Glomerular visceral epithelial cell (primary cell): Measurements from ENCODE around the gene ASCL5.

Experiments used
- DNase-seq: peaks from one replicate; pipeline ENCODE4 v3.0.0-alpha.2; 2016; ENCODE audit errors: extremely low spot score

The ASCL5 gene

DNA sequence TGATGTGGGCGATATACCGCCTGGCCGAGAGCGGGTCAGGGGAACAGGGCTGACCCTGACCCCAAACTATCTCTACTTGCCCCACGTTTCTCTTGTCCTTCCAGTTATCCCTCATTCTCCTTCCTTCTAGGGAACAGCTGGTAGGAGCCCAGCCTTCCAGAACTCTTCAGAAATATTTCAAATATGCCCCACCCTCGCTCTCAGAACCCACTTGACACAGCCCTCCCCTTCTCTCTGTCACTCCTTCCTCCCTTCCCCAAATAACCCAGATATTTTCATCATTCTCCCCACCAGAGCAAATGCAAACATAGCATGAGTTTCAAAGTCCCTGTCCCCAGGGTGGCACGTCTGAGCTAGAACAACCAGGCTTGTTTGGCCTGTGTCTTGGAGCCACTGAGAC, 15.8 kb downstream of the ASCL5 start:
- DNase-seq: no peak

DNA sequence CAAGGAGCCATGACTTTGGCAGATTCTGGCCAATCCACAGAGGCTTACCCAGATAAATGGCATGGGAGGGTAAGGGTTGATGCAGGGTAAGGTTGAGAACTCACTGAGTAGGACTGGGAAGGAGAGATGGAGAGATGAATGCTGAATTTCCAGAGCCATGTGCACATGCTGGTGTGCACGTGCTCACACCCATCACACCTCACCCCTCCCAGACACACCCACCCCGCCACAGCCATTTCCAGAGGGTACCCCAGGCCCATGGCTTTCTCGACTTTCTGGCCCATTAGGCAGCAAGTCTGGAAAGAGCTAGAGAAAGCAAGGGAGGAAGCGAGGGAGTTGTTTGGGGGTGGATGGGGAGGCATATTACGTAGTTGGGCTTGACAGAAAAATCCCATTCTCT, 16.4 kb downstream of the ASCL5 start:
- no peak for DNase-seq

DNA sequence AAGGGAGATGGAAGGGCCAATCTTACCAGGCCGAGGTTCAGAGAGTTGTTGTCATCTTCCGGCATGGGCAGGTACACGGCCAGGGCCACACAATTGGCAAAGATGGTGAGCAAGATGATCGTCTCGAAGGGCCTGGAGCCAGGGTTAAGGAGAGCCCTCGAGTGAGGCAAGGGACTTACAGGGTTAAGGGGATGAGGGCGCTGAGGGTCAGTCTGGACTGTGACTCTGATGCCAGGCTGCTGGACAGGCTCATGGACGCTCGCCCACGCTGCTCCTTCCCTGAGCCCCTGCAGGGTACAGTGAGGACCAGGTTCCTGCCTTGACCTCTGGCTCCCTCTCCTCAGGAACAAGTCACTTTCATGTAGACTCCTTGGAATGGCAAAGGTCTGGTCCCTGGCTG, 16.8 kb downstream of the ASCL5 start:
- no peak for DNase-seq

DNA sequence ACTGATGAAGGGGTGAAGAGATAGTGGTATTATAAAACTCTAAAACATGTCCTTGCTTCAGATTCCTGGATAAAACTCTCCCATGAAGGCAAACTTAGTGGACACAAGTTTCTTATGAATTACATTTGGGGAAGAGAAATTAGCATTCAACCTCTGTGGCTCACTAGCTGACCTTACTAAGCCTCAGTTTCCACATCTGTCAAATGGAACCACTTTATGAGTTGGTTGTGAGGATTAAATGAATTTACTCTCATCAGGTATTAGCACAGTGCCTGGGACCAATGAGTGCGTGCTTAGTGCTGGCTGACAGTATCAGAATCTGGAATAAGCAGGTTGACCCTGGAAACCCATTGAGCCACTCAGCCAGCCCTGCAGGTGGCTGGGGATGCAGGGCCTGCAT, 17.3 kb downstream of the ASCL5 start:
- no peak for DNase-seq

DNA sequence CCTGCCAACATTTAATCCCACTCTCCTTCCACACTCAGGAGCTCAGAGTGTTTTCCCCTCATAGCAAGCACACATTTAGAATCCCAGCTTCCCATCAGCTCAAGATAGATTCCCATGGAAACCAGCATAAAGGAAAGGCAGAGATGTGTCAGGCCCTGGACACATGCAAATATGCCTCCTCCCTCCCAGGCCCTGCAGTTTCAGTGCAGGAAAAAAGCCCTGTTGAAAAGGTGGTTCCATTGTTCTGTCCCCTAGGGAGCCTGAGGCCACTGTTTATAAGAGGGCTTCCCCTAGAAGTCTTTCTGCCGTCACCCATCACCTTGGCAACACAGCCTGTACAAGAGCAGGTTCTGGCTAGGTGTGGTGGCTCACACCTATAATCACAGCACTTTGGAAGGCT, 18.4 kb downstream of the ASCL5 start:
- no peak for DNase-seq

DNA sequence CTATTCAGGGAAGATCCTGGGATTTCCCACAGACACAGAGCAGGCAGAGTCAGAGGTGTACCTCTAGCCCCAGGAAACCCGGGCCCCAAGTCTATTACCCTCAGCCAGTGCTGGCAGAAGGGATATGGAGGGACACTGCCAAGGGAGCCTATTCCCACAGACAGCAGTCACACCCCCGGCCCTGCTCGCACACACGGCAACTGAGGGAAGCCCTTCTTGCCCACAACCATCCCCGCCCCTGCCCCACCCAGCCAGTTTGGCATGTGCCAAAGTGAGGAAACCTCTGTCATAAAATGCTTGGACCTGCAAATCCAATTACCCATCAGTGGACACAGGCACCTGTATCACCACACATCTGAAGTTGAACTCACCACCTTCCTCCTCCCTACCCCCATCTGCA, 21.3 kb downstream of the ASCL5 start:
- no peak for DNase-seq

DNA sequence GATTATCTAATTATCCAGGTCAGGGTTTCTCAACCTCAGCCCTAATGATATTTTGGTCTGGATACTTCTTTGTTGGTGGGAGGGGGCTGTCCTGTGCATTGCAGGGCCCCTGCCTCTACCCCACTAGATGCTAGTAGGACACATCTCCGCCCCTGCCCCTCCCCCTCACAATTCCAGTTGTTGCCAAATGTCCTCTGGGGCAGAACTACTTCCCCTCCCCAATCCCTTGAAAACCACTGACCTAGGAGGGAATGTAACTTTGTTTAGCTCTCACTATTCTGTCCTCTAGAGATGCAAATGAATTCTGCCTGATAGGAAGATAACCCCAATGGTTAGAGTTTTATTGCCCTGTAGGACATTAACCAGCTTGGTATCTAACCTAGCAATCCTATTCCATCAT, 22.8 kb downstream of the ASCL5 start:
- DNase-seq: no peak

DNA sequence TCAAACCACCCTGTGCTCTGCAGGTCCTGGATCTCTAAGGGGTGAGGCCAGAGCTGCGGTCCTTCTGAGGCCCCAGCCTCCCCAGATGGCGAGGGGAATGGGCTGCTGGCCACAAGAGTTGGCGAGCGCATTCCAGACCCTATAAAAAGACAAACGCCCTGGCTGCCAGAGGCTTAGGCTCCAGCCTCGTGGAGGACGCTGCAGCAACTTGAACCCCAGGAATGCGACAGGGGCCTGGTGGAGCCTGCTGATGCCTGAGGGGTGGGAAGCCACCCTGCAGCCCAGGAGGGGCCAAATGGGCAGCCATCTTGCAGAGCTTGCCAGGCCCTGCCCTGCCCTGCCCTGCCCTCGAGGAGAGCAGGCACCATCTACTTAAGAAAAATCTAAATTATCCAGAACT, 23.3 kb downstream of the ASCL5 start:
- no peak for DNase-seq

DNA sequence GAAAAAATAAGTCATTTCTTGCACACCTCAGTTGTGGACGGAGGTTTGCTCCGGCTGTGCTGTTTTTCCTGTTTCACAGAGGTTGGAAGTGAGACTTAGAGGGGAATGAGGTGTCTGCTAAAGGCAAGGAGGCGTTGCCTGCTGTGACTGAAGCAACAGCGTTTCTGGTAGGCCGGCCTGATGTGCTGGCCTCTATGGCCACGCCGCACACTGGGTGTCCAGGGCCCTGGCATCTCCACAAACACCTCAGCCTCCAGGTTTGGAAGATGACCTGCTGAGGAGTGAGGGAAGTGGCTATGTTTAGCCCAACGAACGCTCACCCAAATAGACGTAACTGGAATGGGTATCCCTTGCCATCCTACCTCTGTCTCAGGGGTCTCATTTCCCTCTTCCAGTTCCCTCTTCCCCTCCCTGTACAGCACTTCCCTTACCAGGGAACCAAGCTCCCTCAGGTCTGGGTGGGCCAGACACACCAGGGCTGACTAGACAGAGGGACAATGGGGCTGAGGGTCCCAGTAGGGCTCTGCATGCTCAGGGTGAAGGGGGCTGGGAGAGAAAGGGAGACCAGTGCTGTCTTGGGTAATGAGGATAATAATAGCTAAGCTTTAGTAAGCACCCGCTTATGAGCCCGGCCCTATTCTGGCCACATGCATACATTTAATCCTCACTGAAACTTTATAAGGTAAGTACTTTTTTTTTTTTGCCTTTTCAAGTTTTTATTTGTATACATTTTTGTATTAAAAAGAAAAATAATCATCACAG, 26.6 kb downstream of the ASCL5 start:
- DNase-seq: no peak

DNA sequence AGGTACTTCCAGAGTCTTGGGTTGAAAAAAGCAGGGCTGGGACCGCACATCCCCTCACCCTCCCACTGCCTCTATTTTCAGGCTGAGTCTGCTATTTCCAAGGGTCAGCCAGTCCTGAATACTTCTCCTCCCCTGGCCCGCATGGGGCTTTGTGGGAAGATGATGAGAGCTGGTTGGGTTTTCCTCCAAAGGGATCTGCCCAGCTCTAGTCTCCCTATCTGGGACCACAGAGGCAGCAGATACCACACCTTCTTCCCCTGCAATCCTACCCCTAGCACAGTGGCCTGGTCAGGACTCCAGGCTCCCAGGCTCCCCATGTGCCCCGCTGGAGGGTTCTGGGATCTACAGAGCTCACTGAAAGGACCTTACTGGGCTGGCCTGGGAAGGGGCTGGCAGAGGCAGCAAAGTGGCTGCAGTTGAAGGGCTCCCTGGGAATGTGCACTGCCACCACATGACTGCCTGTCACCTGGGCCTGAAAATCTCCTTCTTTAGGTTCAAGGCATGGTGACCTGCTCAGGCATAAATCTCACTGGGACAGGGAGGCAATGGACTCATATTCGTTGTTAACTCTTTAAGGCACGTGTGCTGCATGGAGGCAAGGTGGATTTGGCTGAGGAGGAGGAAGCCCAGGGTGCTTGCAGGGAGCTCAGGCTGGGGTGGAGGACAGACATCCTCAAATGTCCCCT, 27.8 kb downstream of the ASCL5 start:
- no peak for DNase-seq

DNA sequence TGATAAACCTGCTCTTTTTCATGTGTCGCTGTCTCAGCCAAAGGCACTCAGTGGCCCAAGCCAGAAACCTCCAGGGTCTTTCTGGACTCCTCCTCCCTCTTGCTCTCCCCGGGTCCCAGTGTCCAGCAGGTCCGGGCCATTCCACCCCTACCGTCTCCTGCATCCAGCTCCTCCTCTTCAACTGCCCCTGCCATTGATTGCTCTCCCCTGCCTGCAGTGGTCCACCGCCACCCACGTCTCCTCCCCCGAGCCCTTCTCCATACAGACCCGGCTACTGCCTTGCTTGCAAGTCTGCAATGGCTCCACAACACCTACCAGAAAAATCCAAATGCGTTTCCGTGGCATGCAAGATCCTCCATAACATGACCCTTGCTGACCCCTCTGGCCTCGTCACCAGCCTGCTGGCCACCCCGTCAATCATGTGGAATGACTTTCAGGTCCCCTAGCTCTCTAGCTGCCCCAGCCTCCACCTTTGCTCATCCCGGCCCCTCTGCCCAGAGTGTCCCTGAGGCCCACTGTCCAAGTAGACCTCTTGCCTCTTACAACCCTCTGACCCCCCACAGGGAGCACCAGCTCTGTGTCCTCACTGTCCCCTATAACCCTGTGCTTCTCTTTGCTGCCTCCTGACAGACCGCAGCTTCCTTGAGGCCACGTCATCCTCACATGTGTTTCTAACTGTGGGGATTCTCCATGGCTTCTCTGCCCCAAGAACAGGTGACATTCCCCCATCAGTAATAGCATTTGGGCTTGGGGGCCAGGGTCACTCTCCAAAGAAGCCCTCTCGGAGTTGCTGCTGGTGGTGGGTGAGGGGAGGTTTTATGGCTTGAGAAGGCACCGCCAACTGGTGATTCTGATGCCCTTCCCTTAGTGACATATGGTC, 29.8 kb downstream of the ASCL5 start:
- no peak for DNase-seq

DNA sequence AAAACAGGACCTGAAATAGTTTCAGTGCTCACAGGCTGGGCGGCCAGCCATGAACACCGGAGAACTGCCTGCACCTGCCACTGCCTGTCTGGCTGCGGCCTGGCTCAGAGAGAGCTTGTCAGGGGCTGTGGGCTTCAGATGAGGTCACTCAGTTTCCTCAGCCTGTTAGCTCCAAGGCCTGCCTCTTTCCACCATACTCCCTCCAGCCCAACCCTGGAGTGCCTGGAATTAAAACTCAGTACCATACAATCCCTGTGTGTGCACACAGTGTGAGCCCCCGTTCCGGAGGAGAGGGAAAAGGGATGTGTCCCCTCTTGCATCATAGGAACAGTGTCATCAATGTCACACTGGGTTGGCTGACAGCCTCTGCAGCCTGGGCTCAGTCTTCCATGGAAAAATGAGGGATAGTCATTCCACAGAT, 30.9 kb downstream of the ASCL5 start:
- DNase-seq: no peak

DNA sequence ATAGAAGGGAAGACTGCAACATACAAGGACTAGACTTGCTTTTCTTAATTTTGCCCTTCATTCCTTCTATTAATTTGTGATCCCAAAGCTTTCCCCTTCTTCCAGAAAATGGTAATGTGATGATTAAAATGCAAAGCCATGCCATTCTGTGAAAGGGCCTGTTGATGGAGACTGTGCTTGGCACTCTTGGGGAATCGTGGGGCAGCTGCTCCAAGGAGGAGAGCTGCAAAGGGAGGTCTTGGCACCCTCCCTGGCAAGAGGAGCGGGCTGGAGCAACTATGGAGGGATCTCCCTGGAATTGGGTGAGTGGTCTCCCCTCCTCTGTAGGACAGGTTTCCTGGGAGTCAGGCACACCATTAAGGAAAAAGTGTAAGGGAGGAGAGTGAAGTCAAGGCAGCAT, 31.4 kb downstream of the ASCL5 start:
- DNase-seq: no peak

DNA sequence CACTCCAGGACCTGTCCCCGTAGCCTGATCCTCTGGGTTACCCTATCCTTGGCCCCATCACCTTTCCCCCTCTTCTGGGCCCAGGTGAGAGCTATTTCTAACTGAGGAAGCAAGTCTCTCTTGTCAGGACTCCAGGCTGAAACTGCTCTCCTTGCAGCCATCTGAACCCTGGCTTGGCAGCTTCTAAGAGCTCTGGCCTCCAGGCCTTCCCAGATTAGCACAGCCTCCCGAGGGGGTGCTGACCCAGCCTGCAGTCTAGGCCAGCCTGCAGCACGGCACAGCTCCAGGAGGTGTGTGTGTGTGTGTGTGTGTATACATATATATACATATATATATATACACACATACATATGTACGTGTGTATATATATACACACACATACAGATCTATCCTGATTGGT, 32.2 kb downstream of the ASCL5 start:
- no peak for DNase-seq

DNA sequence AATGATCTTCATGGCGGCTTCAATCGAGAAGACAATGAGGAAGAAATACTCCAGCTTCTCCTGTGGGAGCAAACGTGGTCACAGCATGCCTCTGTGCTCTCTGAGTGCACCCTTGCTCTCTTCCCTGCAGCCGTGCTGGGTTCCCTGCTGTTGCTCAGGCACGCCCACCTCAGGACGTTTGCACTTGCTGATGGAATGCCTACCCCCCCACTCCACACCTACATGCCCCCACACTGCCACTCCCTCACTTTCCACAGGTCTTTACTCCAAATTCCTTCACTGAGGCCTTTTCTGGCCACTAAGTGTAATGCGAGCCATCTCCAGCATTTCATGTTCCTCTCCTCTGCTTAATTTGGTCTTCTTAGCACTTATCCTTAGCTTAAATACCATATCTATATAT, 33.0 kb downstream of the ASCL5 start:
- no peak for DNase-seq

DNA sequence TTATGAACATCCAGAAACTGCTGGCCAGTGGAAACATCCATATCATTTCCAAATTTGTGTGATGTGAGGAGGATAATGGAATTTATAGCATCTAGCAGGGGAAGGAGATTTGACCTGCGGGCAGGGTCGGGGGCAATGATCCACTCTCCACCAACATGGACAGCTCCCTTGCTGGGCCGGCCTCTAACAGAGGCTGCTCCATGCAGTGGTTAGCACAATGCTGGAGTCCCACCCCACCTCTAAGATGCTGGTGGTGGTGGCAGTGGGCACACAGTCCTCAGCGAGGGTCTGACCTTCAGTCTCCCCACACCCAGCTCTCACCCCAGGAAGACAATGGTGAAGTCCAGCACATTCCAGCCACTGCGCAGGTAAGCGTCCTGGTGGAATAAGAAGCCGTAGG, 33.4 kb downstream of the ASCL5 start:
- DNase-seq: no peak

DNA sequence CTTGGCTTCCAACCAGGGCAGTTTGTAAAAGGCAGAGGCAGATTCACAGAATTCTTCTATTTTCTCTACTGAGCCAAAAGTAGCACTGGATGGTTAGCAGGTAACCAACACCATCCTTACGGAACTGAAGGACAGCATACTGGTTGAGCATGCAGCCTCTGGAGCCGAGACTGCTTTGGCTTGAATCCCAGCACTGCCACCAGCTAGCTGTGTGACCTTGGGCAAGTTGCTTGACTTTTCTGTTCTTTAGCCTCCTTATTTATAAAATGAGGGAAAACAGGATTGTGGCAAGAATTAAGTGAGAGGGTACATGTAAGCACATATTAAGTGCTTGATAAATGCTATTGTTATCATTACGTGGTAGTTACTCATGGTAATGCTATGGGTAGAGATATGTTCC, 34.2 kb downstream of the ASCL5 start:
- no peak for DNase-seq

DNA sequence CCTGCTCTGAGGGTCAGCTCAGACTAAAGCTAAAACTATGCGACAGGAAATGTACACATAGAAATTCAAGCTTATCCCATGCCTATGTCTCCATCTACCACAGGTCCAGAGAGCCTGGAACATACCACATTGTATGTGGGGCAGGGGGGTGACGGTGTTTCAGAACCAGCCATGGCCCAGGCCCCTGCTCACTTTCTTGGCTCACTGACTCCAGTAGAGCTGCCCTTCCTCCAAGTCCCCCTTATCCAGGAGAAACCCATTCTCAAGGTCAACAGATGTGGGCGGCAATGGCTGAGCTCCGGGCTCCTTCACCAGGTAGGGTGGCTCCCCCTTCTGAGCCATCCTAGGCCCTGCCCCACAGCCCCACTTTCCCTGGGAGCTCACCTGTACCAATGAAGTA, 35.7 kb downstream of the ASCL5 start:
- no peak for DNase-seq

DNA sequence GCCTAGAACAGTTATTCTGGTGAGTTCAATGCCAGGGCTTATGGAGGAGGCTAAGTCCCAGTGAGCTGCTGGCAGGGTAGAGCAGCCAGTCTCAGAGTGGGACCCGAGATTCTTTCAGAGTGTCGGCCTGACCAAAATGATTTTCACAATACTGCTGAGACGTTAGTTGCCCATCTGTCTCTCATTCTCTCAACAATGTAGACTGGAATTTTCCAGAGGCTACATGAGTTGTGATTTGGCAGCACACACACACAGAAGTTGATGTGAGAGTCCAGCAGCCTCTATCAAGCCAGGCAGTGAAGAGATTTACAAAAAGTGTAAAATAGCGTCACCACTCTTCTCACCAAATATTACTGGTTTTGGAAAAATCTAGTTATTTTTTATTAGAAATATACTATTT, 36.4 kb downstream of the ASCL5 start:
- DNase-seq: no peak

DNA sequence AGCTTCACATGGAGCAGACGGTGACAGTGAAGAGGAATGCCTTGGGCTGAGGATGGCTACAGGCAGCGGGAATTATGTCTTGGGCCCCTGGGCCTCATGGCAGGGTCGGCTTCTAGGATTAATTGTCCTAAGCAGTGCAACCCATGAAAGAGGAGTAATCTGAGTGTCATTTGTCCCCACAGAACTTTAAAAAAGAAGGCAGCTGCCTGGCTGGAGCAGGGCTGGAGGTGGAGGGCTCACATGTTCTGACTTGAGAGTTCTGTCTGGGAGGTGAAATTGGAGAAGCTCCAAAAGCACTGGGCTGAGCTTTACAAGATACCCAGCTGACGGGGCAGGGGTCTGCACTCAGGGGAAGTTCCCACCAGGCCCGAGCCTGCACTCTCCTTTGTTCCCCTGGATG, 37.4 kb downstream of the ASCL5 start:
- no peak for DNase-seq

DNA sequence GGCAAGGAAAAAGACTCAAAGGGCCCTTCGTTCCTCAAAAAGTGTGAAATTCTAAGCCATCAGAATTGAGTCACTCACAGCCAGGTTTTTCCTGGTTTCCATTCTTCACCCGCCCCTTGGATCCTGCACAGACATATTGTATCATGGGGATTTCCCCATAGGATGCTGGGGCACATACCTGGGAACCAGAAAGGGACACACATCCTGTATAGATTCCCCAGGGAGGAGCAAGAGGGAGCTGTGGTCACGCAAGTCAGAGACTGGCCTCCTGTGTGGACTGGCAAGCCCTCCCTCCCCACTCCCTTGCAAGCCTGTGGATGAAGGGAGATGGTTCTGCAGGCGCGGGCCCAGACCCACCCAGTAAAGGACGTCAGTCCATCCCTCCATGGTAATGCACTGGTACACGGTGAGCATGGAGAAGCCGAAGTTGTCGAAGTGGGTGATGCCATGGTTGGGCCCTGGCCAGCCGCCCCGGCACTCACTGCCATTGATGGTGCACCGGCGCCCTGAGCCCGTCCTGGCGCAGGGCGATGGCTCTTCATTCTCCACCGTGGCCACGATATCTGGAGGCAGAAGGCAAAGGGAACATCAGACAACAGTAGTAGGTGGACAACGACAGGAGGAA, 38.0 kb downstream of the ASCL5 start:
- DNase-seq: peak; percentile 49

DNA sequence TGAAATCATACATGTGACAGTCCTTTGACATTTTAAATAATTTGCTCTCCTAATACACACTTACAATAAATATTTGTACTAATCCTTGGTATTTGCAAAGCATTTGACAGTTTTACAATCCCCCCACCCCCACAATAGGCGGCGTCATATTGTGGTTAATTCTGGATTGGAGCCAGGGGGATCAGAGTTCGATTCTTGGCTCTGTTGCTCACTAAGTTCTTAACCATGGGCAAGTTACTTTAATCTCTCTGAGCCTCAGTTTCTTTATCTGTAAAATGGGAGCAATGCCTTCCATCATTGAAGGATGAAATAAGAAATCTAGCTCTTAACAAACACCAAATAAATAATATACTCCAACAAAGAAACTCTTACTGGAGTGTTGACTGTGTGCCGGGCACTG, 38.6 kb downstream of the ASCL5 start:
- DNase-seq: no peak
